IgD-negative memory B cell (primary cell): ENCODE data around the gene PHF2. TPM values are rescaled to one million over a fixed set of nuclear protein-coding genes. Genes with fewer than 3 reads are reported as not detected.

Experiments
- H3K27ac Mint-ChIP-seq, 3 donors: one replicate each; pipeline ENCODE4 v1.8.0; 2020 to 2022; ENCODE audit warnings: mild to moderate bottlenecking in 3 of 3, mixed read lengths in 3 of 3, moderate library complexity in 1 of 3
- H3K27me3 Mint-ChIP-seq: one replicate; pipeline ENCODE4 v1.8.0; 2021; ENCODE audit warnings: mixed read lengths
- H3K36me3 Mint-ChIP-seq: one replicate; pipeline ENCODE4 v1.8.0; 2020; ENCODE audit warnings: mild to moderate bottlenecking, mixed read lengths
- H3K4me1 Mint-ChIP-seq, 3 donors: one replicate each; pipeline ENCODE4 v1.8.0; 2020 to 2022; ENCODE audit warnings: mixed read lengths in 3 of 3, mild to moderate bottlenecking in 1 of 3
- H3K4me3 Mint-ChIP-seq, 4 donors: one replicate each; pipeline ENCODE4 v1.8.0; 2020 to 2022; ENCODE audit warnings: mild to moderate bottlenecking in 4 of 4, mixed read lengths in 4 of 4, moderate library complexity in 3 of 4
- H3K9me3 Mint-ChIP-seq, 3 donors: one replicate each; pipeline ENCODE4 v1.8.0; 2020 to 2021; ENCODE audit warnings: mixed read lengths in 3 of 3, mild to moderate bottlenecking in 1 of 3
- polyA plus RNA-seq: library from polyadenylated mRNA; unstranded; fragments of 300-500 nt; fragmentation: Illumina TruSeq; gene quantifications from one replicate; pipeline ENCODE4 v1.2.3, GENCODE V29; 2021

The PHF2 gene
- polyA plus RNA-seq, 1 donor from 2014 or later, result 1.6 TPM

DNA sequence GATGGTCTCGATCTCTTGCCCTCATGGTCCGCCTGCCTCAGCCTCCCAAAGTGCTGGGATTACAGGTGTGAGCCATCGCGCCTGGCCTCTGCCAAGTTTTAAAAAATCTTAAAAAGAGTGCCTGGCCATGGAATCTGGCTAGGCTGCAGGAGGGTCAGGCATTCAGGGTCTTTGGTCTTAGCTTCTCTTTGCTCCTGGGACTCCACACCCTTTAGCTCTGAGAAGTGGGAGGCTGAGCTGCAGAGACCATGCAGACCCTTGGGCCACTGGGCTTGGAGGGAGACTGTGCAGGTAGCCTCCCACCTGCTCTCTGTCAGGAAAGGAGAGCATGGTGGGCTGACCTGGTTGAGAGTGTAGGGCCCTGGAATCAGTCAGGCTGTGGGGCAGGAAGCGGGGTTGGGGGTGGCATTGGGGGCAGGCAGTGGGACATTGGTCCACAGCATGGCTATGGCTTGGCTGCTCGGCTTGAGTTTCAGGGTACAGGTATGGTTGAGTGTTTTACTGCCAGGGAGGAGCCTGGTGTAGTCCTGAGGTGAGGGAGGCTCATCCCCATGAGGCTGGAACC is 20.8 kb downstream of the PHF2 start:
- no peaks in the 10 kb centered on the region for H3K9me3 Mint-ChIP-seq
- peak overlapping the region in 1 of 3 donors; percentile 88 for H3K27ac Mint-ChIP-seq
- no peaks in the 10 kb centered on the region for H3K27me3 Mint-ChIP-seq
- H3K4me1 Mint-ChIP-seq, result peaks cover 40 to 57% (median 44%) of the 10 kb centered on the region in 3 donors
- no peaks in the 10 kb centered on the region for H3K36me3 Mint-ChIP-seq
- H3K4me3 Mint-ChIP-seq, result no peak overlapping the region

DNA sequence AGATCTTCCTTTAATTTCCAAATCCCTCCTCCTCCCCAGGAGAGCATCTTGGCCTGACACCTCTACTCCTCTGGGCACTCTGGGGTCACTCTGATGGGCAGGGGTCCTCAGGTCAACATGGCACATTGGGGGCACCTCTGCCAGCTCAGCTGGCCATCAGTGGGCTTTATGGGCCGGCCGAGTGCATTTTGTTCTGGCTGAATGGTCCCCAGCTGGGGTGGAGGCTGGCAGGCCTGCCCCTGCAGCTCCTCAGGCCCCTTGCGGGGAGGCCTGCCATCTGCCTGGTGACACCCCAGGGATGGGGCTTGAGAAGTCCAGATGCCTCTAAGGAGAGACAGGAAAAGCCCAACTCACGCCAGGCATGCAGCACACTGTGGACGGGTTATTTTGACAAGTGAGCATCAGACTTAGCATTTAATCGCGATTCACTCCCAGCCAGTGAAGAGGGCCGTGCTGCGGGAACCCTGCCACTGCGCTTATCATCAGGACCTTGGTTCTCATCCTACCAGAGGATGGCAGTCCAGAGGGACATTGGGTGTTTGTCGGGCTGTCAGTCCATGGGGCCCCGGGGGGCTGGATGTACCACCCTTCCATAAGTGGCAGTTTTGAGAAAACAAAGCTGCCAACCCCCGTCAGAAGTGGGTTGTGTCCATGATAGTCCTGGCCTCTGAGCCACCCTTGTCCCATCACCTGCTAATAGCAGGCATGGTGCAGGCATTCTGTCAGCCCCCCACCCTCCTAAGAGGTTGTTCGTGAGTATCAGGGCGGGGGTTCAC is 21.7 kb downstream of the PHF2 start:
- H3K27ac Mint-ChIP-seq, result peak overlapping the region in 1 of 3 donors; percentile 88
- peaks cover 40 to 57% (median 46%) of the 10 kb centered on the region in 3 donors for H3K4me1 Mint-ChIP-seq
- H3K4me3 Mint-ChIP-seq, result no peak overlapping the region
- H3K27me3 Mint-ChIP-seq, result no peaks in the 10 kb centered on the region
- H3K36me3 Mint-ChIP-seq, result no peaks in the 10 kb centered on the region
- H3K9me3 Mint-ChIP-seq, result no peaks in the 10 kb centered on the region

DNA sequence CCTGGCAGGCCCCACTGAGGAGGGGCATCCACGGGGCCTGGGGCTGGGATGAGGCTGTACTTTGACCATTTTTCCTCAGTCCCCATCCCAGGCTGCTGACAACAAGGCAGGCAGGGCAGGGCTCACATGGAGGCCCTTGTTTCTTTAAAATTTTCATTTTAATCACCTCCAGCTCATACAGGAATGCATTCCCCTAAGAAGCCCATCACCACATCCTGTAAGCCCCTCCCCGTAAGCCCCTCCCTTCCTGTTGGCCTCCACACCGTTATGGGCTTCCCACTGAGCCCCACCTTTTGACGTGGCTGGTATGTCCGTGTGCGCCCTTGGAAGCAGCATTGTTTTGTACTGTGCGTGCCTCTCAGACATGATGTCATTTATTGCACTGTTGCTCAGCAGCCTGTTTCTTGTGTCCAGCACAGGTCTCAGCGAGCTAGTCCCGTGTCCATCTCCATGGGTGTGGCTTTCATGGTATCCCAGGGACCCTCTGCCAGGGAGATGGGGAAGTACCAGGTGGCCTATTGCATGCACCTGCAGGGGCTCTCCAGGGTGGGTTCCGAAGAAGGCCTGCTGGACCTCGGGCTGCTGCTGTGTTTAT is 22.4 kb downstream of the PHF2 start:
- Mint-ChIP-seq H3K4me1 (peaks cover 34 to 57% (median 46%) of the 10 kb centered on the region in 3 donors), H3K36me3 (no peaks in the 10 kb centered on the region), H3K9me3 (no peaks in the 10 kb centered on the region), H3K27ac (peak overlapping the region in 1 of 3 donors; percentile 23), H3K4me3 (peak overlapping the region in 1 of 4 donors; percentile 49), H3K27me3 (no peaks in the 10 kb centered on the region)

DNA sequence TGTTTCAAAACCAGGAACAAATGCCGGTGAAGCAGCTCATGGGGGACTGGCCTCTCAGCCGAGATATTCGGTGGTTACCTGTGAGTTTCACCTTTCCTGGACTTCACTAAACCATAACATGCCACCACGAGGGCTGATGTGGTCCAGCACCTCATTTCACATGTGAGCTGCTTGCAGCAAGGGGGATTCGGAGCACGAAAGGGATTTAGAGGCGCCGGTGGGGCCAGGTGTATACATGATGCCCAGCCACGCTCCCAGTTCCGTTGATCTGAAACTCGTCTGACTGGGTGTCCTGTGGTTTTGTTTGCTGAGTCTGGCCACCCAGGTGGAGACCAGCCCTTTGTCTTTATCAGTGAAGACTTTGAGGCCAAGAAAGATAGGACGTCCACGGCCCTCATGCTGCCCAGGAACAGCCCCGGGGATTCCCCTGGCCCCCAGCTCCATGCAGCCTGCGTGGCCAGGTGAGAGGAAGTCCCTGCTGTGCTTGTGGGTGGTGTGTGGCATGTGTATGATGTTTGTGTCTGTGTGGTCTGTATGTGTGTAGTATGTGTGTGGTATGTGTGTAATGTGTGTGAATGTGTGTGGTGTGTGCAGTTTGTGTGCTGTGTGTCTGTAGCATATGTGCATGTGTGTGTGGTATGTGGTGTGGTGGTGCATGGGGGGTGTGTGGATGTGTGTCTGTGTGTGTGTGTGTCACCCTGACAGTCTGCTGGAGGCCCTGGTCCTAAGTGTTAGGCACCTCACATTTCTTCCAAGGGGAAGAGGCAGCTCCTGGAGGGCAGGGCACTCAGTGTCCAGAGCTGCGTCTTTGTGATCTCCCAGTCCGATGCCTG is 23.4 kb downstream of the PHF2 start:
- Mint-ChIP-seq H3K4me1 (peaks cover 32 to 55% (median 49%) of the 10 kb centered on the region in 3 donors), H3K4me3 (peak overlapping the region in 2 of 4 donors; percentile 45 to 72), H3K36me3 (no peaks in the 10 kb centered on the region), H3K9me3 (no peaks in the 10 kb centered on the region), H3K27me3 (no peaks in the 10 kb centered on the region), H3K27ac (peak overlapping the region in 1 of 3 donors; percentile 1)

DNA sequence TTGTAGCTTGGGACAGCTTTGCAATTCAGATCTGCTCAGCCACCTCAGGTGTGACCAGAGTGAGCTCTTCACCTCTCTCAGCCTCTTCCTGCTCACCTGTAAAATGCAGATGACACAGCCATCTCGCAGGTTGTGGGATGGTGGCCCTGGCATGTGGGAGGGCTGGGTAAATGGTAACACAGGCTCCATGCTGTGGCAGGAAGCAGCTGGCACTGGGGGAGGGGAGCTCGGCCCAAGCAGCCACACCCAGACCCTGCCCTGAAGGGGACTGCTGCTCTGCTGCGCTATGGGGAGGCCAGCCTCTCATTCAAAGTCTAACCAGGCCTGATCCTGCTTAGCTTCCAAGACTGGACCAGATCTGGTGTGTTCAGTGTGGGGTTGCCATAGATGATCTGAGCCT is 24.1 kb downstream of the PHF2 start:
- Mint-ChIP-seq H3K36me3 (peaks cover 3% of the 10 kb centered on the region), H3K27me3 (no peaks in the 10 kb centered on the region), H3K9me3 (peaks cover 0 to 3% (median 0%) of the 10 kb centered on the region in 3 donors), H3K4me3 (peak overlapping the region in 2 of 4 donors; percentile 70 to 72), H3K27ac (peak overlapping the region in 2 of 3 donors; percentile 33 to 79), H3K4me1 (peaks cover 29 to 55% (median 50%) of the 10 kb centered on the region in 3 donors)

DNA sequence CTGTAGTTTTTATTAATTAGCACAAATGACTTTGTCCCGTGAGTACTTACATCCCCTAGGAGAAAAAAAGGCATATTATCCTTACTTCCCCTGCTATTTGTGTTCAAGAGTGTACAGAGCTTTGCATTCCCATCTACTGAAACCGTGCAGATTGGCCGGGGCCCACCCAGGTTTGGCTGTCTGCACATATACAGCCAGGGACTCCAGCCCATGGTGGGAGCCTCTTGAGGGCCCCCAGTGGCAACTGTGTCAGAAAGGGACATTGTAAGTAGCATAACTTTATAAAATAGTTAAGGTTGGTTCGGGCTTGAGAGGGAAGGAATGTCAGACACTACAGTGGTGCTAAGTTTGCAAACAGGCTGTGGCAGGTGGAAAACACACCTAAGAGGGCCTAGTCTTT is 24.7 kb downstream of the PHF2 start:
- Mint-ChIP-seq H3K27me3 (no peaks in the 10 kb centered on the region), H3K27ac (peak overlapping the region in 2 of 3 donors; percentile 33 to 79), H3K4me3 (peak overlapping the region in 2 of 4 donors; percentile 70 to 72), H3K36me3 (peaks cover 3% of the 10 kb centered on the region), H3K9me3 (peaks cover 0 to 5% (median under 1%) of the 10 kb centered on the region in 3 donors), H3K4me1 (peaks cover 27 to 54% (median 45%) of the 10 kb centered on the region in 3 donors)

DNA sequence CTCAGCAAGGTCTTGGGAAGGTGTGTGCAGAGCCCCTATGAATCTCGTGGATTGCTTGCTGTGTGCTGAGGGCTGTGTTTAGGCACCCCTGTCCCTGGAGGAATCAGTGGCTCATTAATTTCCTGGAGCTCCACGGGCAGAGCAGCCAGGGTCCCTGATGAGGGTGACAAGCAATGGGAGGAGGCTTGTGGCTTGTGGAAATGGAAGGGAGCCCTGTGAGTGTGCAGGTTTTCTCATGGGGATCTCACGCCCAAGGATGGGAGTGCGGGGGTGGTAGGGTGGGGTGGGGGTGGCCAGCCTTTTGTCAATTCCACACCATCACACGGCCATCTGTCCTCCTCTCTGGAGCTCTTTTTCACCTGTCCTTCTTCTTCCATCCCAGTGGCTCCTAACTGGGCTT is 25.3 kb downstream of the PHF2 start:
- Mint-ChIP-seq H3K27ac (no peak overlapping the region), H3K4me3 (peak overlapping the region in 1 of 4 donors; percentile 74)

DNA sequence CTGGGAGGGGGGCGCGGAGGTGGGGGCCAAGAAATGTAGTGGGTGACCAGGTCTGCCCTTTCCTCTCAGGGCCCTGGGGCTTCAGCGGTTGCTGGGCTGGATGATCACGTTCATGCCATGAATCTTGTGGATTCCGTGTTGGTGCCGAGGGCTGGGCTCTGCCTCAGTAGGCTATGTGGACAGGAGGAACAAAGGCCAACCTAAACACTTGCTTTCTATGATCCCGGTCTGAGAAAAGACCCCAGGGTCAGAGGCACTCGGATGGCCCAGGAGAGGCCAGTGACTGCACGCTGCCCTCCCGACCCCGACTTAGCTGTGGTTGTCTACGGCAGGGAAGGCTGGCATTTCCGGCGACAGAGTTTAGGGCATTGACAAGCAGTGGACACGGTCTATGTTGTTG is 26.6 kb downstream of the PHF2 start:
- H3K27me3 Mint-ChIP-seq, result no peaks in the 10 kb centered on the region
- peaks cover 23 to 42% (median 38%) of the 10 kb centered on the region in 3 donors for H3K4me1 Mint-ChIP-seq
- H3K36me3 Mint-ChIP-seq, result peaks cover 12% of the 10 kb centered on the region
- H3K27ac Mint-ChIP-seq, result no peak overlapping the region
- H3K4me3 Mint-ChIP-seq, result no peak overlapping the region
- H3K9me3 Mint-ChIP-seq, result peaks cover 3 to 5% (median 4%) of the 10 kb centered on the region in 3 donors

More for the DNA sequence above, 25.3 kb downstream of the PHF2 start:
- Mint-ChIP-seq H3K4me1 (peaks cover 23 to 50% (median 41%) of the 10 kb centered on the region in 3 donors), H3K36me3 (peaks cover 6% of the 10 kb centered on the region), H3K27me3 (no peaks in the 10 kb centered on the region), H3K9me3 (peaks cover 3 to 5% (median 4%) of the 10 kb centered on the region in 3 donors)

DNA sequence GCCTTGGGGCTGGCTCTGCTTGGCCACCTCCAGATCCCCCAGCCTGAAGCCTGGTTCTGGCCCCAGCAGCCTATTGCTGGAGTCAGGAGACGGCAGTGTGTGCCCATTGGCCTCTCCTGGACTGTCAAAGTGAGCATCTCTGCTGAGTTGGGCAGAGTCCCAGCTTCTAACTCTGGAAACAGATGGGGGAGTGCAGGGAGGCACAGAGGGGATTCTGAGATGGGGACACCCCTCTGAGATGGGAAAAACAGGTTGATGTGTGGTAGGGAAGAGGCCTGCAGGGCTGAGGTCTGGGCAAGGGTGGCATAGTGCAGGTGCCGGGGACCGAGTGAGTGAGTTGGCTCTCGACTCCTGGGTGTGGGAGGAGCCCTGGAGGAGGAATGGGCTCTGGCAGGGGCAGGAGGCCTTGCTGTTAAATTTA is 27.5 kb downstream of the PHF2 start:
- Mint-ChIP-seq H3K27me3 (no peaks in the 10 kb centered on the region), H3K4me1 (peaks cover 23 to 36% (median 35%) of the 10 kb centered on the region in 3 donors), H3K27ac (no peak overlapping the region), H3K36me3 (peaks cover 12% of the 10 kb centered on the region), H3K4me3 (peak overlapping the region in 1 of 4 donors; percentile 79), H3K9me3 (peaks cover 3 to 5% (median 5%) of the 10 kb centered on the region in 3 donors)

DNA sequence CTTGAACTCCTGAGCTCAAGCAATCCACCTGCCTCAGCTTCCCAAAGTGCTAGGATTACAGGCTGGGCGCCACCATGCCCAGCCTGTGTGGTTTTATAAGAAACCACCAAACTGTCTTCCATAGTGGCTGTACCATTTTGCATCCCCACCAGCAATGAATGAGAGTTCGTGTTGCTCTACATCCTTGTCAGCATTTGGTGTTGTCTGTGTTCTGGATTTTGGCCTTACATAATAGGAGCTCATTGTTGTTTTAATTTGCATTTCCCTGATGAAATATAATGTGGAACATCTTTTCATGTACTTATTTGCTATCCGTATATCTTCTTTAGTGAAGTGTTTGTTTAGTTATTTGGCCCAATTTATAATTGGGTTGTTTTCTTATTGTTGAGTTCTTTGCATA is 29.8 kb downstream of the PHF2 start:
- H3K36me3 Mint-ChIP-seq, result peaks cover 17% of the 10 kb centered on the region
- H3K27me3 Mint-ChIP-seq, result no peaks in the 10 kb centered on the region
- H3K4me1 Mint-ChIP-seq, result peaks cover 9 to 16% (median 14%) of the 10 kb centered on the region in 3 donors
- H3K27ac Mint-ChIP-seq, result no peak overlapping the region
- H3K4me3 Mint-ChIP-seq, result no peak overlapping the region
- peaks cover 8 to 15% (median 13%) of the 10 kb centered on the region in 3 donors for H3K9me3 Mint-ChIP-seq

DNA sequence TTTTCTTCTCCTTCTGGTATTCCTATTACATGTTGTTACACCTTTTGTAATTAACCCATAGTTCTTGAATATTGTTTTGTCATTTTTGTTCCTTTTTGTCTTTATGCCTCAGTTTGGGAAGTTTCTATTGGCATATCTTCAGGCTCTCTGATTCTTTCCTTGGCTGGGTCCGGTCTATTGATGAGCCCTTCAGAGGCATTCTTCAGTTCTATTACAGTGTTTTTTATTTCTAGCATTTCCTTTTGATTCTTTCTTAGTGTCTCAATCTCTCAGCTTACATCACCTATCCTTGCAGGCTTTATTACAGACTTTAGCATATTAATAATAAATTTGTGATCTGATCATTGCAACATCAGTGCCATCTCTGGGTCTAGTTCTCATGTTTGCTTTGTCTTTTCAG is 33.8 kb downstream of the PHF2 start:
- H3K4me3 Mint-ChIP-seq, result peak overlapping the region in 2 of 4 donors; percentile 61 to 69
- H3K4me1 Mint-ChIP-seq, result peaks cover 5 to 18% (median 9%) of the 10 kb centered on the region in 3 donors
- peaks cover 8 to 15% (median 13%) of the 10 kb centered on the region in 3 donors for H3K9me3 Mint-ChIP-seq
- H3K36me3 Mint-ChIP-seq, result peaks cover 17% of the 10 kb centered on the region
- no peaks in the 10 kb centered on the region for H3K27me3 Mint-ChIP-seq
- no peak overlapping the region for H3K27ac Mint-ChIP-seq

DNA sequence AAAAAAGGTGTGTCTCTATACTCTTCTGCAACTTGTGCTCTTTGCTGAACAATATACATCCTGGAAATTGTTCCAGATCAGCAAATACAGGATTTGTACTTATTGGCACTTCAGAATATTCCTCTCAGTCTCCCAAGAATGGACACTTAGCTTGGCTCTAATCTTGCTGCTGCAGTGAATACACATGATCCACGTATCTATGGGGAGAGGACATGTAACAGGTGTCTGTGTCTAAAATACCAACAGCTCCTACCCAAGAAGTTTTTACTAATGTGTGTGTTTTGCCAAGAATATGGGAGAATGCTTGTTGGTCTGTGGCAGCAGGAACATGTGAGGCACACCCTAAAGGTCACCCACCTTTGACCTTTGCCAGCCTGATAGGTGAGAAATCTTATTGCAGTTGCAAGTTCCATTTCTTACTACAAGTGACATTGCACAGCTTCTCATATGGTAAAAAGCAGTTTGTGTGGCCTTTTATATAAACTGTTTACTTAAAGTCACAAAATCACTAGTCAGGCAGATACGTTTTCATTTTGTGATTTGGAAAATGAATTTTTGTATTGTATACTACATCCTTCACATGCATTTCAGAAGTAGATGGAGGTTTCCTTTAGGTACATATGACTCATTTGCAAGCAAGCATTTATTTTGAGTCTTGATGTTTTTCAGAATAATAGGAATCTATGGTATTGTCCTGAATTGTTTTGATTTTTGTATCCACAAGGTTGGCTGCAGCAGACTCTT is 35.8 kb downstream of the PHF2 start:
- H3K27me3 Mint-ChIP-seq, result no peaks in the 10 kb centered on the region
- no peak overlapping the region for H3K27ac Mint-ChIP-seq
- H3K36me3 Mint-ChIP-seq, result peaks cover 8% of the 10 kb centered on the region
- H3K4me1 Mint-ChIP-seq, result peaks cover 2 to 14% (median 5%) of the 10 kb centered on the region in 3 donors
- H3K4me3 Mint-ChIP-seq, result no peak overlapping the region
- H3K9me3 Mint-ChIP-seq, result peaks cover 5 to 10% (median 9%) of the 10 kb centered on the region in 3 donors

DNA sequence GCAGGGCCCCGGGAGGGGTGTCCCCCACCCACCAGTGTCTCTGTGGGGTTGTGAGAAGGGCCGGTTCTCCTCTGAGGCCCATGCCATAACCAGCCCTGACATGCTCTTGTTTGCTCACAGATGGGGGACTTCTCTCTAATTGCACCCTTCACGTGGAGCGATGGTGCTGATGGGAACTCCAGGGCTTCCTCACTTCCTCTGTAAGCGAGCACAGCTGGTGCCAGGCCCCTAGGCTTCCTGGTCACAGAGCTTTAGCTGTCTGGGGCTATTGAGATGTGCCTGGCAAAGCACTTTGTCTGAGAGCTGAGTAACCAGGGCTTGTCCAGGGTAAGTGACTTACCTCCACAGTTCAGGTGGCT is 36.4 kb downstream of the PHF2 start:
- peaks cover 6% of the 10 kb centered on the region for H3K36me3 Mint-ChIP-seq
- no peak overlapping the region for H3K4me3 Mint-ChIP-seq
- peaks cover 3 to 14% (median 5%) of the 10 kb centered on the region in 3 donors for H3K4me1 Mint-ChIP-seq
- H3K9me3 Mint-ChIP-seq, result peaks cover 5 to 10% (median 9%) of the 10 kb centered on the region in 3 donors
- H3K27ac Mint-ChIP-seq, result no peak overlapping the region
- no peaks in the 10 kb centered on the region for H3K27me3 Mint-ChIP-seq

DNA sequence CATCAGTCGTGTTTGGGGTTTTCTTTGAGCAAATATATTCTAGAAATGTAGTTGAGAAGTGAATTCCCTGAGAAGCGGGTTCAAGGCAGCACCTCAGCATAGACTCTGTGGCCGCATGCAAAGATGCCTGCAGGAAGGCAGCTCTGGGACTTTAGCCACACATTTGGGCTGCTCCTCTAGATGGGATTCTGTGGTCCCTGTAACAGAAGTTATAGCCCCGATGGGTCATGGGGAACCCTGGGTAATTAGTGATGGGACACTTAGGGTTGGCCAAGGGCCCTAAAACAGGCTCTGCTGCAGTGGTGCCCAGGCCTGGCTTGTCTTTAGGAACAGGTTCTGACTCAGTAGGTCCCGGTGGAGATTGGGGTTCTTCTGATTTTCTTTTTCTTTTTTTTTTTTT is 36.8 kb downstream of the PHF2 start:
- Mint-ChIP-seq H3K27me3 (no peaks in the 10 kb centered on the region), H3K36me3 (peaks cover 5% of the 10 kb centered on the region), H3K4me1 (peaks cover 5 to 14% (median 5%) of the 10 kb centered on the region in 3 donors), H3K27ac (no peak overlapping the region), H3K4me3 (no peak overlapping the region), H3K9me3 (peaks cover 5 to 10% (median 9%) of the 10 kb centered on the region in 3 donors)
